UCSD-AML1 (cell line): Measurements from ENCODE around the gene ACTR3C.
"Not testable (repeated sequence)": the region's sequence is repeated elsewhere in the genome, so short reads cannot be mapped to it uniquely, and the experiment has no call there.

ENCODE experiments used
- DNase-seq: peaks from one replicate; lab custom pipeline; 2025; ENCODE audit not compliant: unreplicated experiment; lab: John Stamatoyannopoulos, UW

The ACTR3C gene

GRCh38 chr7:150314639-150315239 is 8.6 kb downstream of the ACTR3C start:
- DNase-seq: no peak

DNA sequence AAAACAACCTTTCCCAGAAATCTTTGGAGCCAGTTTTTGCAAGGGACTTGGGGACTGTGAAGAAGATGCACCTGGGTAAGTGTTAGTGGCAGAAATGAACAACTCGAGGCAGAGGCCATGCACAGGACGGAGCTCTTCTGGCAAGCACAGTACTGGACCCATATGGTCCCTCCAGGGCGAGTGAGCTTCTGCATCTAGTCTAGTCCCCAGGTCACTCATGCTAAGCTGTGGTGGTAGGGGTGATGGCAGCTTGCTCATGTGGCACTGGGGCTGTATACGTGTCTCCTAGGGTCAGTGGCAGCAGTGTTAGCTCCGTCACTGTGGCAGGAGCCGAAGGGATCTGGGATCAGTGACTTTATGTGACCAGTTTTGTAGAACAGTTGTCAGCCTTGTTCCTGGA is 9.5 kb downstream of the ACTR3C start:
- DNase-seq: no peak

DNA sequence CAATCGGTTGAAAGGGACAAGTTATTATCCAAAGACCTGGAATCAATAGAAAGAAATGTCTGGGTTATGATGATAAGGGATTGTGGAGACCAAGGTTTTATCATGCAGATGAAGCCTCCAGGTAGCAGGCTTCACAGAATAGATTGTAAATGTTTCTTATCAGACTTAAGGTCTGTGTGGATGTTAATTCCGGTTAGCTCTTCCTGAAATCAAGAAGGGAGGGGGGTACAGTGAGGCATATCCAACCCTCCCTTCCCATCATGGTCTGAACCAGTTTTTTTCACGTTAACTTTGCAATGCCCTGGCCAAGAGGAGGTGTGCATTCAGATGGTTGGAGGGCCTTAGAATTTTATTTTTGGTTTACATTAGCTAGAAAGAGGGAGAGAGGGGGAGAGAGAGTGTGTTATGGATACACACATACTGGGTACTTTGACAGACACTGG is 10.0 kb downstream of the ACTR3C start:
- no peak for DNase-seq

GRCh38 chr7:150312649-150313366 is 10.5 kb downstream of the ACTR3C start:
- not testable (repeated sequence) for DNase-seq

DNA sequence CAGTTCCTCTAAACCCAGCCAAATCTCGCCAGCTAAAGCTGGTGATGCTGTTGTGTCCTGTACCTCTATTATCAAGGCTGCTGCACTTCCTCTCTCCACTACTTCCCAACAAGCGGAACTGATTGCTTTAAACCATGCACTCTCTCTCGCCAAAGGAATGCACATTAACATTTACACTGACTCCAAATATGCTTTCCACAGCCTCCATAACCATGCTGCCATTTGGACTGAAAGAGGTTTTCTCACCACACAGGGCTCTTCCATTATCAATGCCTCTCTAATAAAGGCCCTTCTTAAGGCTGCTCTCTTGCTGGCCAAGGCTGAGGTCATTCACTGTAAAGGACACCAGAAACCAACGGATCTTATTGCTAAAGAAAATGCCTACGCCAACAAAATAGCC is 11.6 kb downstream of the ACTR3C start:
- no peak for DNase-seq

GRCh38 chr7:150311146-150311545 is 12.2 kb downstream of the ACTR3C start:
- no peak for DNase-seq

- no peak for DNase-seq
These were observed 14.8 kb downstream of the ACTR3C start for GRCh38 chr7:150308575-150308974.

- DNase-seq: no peak
These were observed 15.4 kb downstream of the ACTR3C start for GRCh38 chr7:150307904-150308303.

GRCh38 chr7:150307129-150307528 is 16.2 kb downstream of the ACTR3C start:
- no peak for DNase-seq

DNA sequence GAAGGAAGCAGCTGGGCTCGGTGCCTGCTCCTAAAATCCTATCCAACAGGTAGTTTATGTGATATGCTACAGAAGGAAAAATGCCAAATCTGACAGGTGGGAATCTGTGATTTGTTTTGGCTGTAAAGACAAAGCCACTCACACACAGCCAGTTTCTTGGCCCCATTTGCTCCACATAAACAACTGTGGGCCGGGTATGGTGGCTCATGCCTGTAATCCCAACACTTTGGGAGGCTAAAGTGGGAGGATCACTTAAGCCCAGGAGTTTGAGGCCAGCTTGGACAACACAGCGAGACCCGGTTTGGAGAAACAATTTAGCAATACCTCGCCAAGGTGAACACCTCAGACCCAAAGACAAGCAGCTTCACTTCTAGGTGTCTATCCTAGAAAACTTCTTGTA is 17.0 kb downstream of the ACTR3C start:
- not testable (repeated sequence) for DNase-seq

DNA sequence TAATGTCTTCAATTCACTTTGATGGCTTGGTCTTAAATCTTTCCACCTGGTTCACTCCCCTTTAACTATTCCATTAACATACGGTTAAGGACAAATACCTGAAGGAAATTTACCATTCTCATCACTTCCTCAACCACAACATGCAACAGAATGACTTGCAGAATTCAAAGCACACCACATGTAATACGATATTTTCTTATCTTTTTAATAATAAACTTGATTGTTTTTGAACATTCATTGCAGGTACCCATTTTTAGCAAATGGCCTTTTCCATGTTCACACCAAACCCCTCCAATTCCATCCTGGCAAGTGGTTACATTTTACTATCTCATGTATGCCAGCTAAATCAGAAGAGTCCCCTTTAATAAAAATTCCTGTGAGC is 17.5 kb downstream of the ACTR3C start:
- not testable (repeated sequence) for DNase-seq

DNA sequence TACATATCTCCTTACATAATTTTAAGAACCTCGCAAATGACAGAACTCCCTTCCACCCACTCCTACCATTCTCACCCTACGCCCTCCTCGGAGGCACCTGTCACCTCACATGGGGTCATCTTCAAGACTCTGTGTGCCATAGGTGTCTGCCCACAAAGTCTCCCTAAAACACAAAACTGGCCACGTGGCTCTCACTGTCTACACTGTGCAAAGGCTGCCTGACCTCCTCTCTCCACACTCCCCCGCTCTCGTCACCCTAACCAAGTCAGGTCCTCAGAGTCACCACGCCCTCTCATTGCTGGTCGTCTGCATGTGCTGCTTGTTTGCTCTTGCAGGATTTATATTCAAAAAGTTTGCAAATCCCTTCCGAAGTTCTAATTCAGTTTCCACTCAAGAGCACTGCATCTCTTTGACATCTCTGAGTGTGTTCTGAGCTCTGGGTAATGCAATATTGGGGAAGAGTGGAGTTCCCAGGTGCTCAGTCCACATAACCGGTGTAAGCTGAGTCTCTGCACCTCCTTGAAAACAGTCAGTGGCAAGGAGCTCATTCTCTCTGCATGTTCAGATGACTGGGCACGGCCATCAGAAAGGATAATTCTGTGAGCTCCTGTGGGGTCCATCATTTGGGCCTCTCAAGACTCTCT is 18.0 kb downstream of the ACTR3C start:
- DNase-seq: not testable (repeated sequence)

DNA sequence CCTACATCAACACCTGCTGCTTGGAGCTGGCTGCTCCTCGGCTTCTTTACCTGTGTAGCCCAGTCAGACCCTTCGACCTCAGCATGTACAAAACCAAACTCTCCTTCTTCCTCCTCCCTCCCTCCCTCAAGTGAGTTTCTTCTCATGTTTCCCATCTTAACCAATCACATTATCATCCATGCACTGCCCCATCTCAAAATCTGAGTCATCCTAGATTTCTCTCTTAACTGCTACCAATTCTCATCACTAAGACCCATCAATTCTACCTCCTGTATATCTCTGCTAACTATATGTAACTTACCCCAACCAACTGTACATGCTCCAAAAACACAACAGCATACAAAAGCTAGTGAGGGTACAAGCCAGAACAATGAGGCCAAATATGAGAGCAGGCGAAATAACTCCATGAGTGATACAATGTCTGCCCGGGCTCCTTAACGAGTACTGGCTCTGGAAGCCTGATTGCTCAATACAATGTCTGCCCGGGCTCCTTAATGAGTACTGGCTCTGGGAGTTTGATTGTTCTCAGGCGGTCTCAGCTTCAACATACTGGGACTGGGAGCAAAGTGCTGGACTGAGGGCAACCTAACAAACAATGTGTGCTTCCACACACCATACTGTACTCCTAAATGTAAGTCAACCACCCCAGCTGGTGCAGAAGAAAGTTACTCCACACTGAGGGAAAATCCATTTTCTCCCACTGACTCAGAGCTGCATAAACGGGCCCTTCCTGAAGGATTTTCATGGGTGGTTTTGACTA is 18.7 kb downstream of the ACTR3C start:
- DNase-seq: not testable (repeated sequence)

GRCh38 chr7:150302908-150303310 is 20.4 kb downstream of the ACTR3C start:
- not testable (repeated sequence) for DNase-seq

DNA sequence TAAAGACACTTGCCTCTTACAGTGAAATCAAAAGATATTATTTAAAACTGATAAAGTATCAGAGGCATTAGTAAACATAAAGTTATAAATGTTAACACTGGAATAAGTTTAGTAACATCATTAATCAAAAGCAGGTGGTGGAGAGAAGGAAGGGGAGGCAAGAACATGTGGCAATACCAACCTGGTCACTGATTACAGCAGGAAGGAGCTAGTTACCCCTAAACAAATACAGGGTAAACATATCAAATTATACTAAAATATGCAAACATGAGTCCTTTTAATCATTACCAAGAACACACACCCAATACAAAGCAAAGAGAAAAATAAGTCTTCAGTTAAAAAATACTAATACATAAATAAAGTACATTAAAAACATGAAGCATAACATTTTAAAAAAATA is 25.4 kb downstream of the ACTR3C start:
- DNase-seq: not testable (repeated sequence)

DNA sequence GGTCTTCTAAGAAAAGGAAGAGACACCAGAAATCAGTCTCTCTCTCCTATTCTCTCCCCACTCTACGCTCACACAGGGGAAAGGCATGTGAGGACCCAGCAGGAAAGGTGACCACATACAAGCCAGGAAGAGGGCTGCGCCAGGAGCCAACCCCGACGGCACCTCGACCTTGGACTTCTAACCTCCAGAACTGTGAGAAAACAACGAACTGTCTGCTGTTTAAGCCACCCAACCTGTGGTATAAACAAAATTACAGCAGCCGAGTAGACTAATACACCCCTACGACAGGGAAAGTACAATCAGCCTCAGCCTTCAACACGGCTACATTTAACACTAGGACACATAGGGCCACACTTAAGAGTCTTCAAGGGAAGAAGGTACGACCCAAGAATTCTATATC is 26.5 kb downstream of the ACTR3C start:
- not testable (repeated sequence) for DNase-seq

GRCh38 chr7:150295614-150296013 is 27.7 kb downstream of the ACTR3C start:
- not testable (repeated sequence) for DNase-seq

- DNase-seq: not testable (repeated sequence)
These were observed 28.3 kb downstream of the ACTR3C start for GRCh38 chr7:150295027-150295426.

DNA sequence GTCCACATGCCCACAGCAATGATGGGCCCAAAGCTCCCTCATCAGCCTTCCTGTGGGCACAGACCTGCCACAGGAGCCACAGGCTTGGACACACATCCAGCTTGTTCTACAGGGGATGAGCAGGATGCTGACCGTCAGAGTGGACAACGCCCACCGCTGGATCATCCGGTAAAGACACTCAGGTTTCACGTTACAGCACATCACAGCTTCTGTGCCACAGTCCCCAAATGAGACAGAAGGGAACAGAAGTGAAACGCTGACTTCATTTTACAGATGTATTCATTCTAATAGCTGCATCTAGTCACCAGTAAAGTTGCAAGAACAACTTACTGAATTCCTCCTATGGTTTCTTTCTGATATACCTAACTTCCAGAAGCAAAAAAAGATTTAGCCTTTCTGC is 33.0 kb downstream of the ACTR3C start:
- DNase-seq: not testable (repeated sequence)

DNA sequence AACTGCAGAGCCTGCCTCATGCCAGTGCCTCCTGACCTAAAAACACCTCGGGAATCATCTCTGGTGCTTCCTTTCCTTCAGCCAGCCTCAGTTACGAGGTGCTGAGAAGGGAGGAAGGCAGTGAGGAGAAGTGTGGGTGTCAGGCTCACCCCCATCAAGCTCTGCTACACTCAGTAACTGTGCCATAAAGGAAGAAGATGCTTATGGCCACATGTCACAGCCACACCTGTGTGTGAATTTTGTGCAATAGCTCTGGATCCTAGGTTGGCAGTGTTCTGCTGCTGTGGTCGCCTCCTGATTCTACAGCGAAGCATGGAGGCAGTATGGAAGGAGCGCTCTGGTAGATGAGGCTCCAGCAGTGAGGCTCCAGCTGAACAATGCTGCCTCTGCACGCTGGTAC is 34.5 kb downstream of the ACTR3C start:
- DNase-seq: not testable (repeated sequence)

DNA sequence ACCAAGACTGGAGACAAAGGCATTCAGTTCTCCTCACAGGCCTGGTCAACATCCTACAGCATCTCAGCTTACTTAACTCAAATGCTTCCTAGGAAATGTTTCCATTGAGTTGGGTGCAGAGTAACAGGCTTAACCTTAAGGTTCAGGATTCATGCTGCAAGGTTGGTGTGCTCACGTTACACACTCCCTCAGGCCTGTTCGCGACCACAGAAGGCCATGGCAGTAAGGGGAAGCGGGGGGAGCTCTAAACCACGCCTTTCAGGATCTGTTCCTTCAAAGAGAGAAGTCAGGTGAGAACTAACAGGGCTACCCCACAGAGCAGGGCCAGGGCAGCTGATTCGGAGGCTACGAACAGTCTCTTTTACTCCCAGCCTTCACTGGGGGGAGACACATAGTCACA is 35.5 kb downstream of the ACTR3C start:
- not testable (repeated sequence) for DNase-seq
